GM23338 (cell line): ENCODE measurements around the gene MOSPD2. TPM values are rescaled to one million over a fixed set of nuclear protein-coding genes. Genes with fewer than 3 reads are reported as not detected.

ENCODE experiments used
- ATAC-seq: fragments of 200-7000 bp; cut with Tn5 transposase; 3 replicates; pipeline ENCODE4 v1.9.1; 2020
- DNase-seq: peaks from one replicate; pipeline ENCODE4 v3.0.0-alpha.2; 2015; ENCODE audit warnings: low spot score
- H2AFZ ChIP-seq: fragments of 200-600 bp; sonication (generic); 2 replicates; pipeline ENCODE4 v1.8.0; 2016; ENCODE audit warnings: antibody characterized with exemption, mild to moderate bottlenecking, moderate library complexity
- H3F3A ChIP-seq: fragments of 200-600 bp; sonication (generic); replicated peaks from 2 replicates; pipeline ENCODE4 v1.8.0; 2017; ENCODE audit warnings: antibody characterized with exemption, mixed run types, low read depth
- H3K27ac ChIP-seq: fragments of 200-600 bp; sonication (generic); 2 replicates; pipeline ENCODE4 v1.6.1; 2016; ENCODE audit warnings: low read depth
- H3K27me3 ChIP-seq: fragments of 200-600 bp; sonication (generic); 2 replicates; pipeline ENCODE4 v1.8.0; 2016; ENCODE audit warnings: mild to moderate bottlenecking, mixed run types, moderate library complexity; ENCODE audit not compliant: insufficient read depth
- H3K36me3 ChIP-seq: fragments of 200-600 bp; sonication (generic); 2 replicates; pipeline ENCODE4 v1.8.0; 2016; ENCODE audit warnings: mild to moderate bottlenecking; ENCODE audit not compliant: insufficient read depth
- H3K4me1 ChIP-seq: fragments of 200-600 bp; sonication (generic); 2 replicates; pipeline ENCODE4 v1.8.0; 2016; ENCODE audit warnings: mild to moderate bottlenecking, moderate library complexity; ENCODE audit not compliant: insufficient read depth
- H3K4me2 ChIP-seq: fragments of 200-600 bp; sonication (generic); 2 replicates; pipeline ENCODE4 v1.7.1; 2017; ENCODE audit warnings: mixed run types
- H3K4me3 ChIP-seq: fragments of 200-600 bp; sonication (generic); 2 replicates; pipeline ENCODE4 v1.6.1; 2016; ENCODE audit warnings: mixed run types
- H3K79me2 ChIP-seq: fragments of 200-600 bp; sonication (generic); replicated peaks from 2 replicates; pipeline ENCODE4 v1.8.0; 2017; ENCODE audit warnings: mild to moderate bottlenecking; ENCODE audit not compliant: insufficient read depth
- H3K9me2 ChIP-seq: fragments of 200-600 bp; sonication (generic); 2 replicates; pipeline ENCODE4 v1.8.0; 2017; ENCODE audit not compliant: insufficient read depth
- H4K20me1 ChIP-seq: fragments of 200-600 bp; sonication (generic); replicated peaks from 2 replicates; pipeline ENCODE4 v1.8.0; 2017; ENCODE audit warnings: mild to moderate bottlenecking; ENCODE audit not compliant: insufficient read depth
- H3K27ac Mint-ChIP-seq: 2 replicates; pipeline ENCODE4 v1.8.0; 2020; ENCODE audit warnings: inconsistent platforms, mild to moderate bottlenecking, moderate library complexity, mixed read lengths
- H3K27me3 Mint-ChIP-seq: 3 replicates; pipeline ENCODE4 v1.8.0; 2022; ENCODE audit warnings: low read depth, mild to moderate bottlenecking, moderate library complexity, mixed read lengths, inconsistent platforms; ENCODE audit not compliant: insufficient read depth, poor library complexity
- H3K36me3 Mint-ChIP-seq: 3 replicates; pipeline ENCODE4 v1.8.0; 2021; ENCODE audit warnings: low read depth, mild to moderate bottlenecking, inconsistent platforms, moderate library complexity, mixed read lengths
- H3K4me1 Mint-ChIP-seq: 3 replicates; pipeline ENCODE4 v1.8.0; 2020; ENCODE audit warnings: mild to moderate bottlenecking, inconsistent platforms, mixed read lengths
- H3K4me3 Mint-ChIP-seq: 3 replicates; pipeline ENCODE4 v1.8.0; 2021; ENCODE audit warnings: moderate library complexity, mild to moderate bottlenecking, inconsistent platforms, mixed read lengths
- H3K9me3 Mint-ChIP-seq: 3 replicates; pipeline ENCODE4 v1.8.0; 2020; ENCODE audit warnings: moderate library complexity, mild to moderate bottlenecking, inconsistent platforms, mixed read lengths
- CREB1 ChIP-seq: fragments of 250-450 bp; sonication (Bioruptor Pico); IDR thresholded peaks from 2 replicates; pipeline ENCODE4 v1.5.0; 2020; ENCODE audit warnings: low read depth, mild to moderate bottlenecking, moderate library complexity
- CTCF ChIP-seq, 2 experiments: fragments of 200-600 bp in 1 of 2; sonication (generic) in 1 of 2; conservative IDR thresholded peaks; 2 replicates each; pipeline versions ENCODE4 v1.5.1 to v1.6.1; 2016 to 2017; ENCODE audit warnings: antibody characterized with exemption in 2 of 2, low read depth in 2 of 2, mild to moderate bottlenecking in 2 of 2, moderate library complexity in 1 of 2
- EZH2 ChIP-seq: fragments of 200-600 bp; sonication (generic); IDR thresholded peaks from one replicate; pipeline ENCODE4 v1.8.0; 2017; ENCODE audit warnings: antibody characterized with exemption, mild to moderate bottlenecking, low read depth; ENCODE audit not compliant: unreplicated experiment
- EZH2phosphoT487 ChIP-seq: fragments of 200-600 bp; sonication (generic); IDR thresholded peaks from one replicate; pipeline ENCODE4 v1.8.1; 2018; ENCODE audit warnings: antibody characterized with exemption; ENCODE audit not compliant: unreplicated experiment
- JUNB ChIP-seq: IDR thresholded peaks from one replicate; pipeline ENCODE4 v1.6.1; 2016; ENCODE audit warnings: antibody characterized with exemption; ENCODE audit not compliant: unreplicated experiment
- NANOG ChIP-seq: IDR thresholded peaks from 2 replicates; pipeline ENCODE4 v1.6.1; 2016; ENCODE audit warnings: antibody characterized with exemption, borderline replicate concordance
- POLR2AphosphoS5 ChIP-seq: IDR thresholded peaks from 2 replicates; pipeline ENCODE4 v1.6.1; 2016; ENCODE audit warnings: antibody characterized with exemption, low read depth
- REST ChIP-seq: IDR thresholded peaks from one replicate; pipeline ENCODE4 v1.6.1; 2018; ENCODE audit warnings: antibody characterized with exemption; ENCODE audit not compliant: unreplicated experiment
- STAT1 ChIP-seq: IDR thresholded peaks from one replicate; pipeline ENCODE4 v1.6.1; 2016; ENCODE audit warnings: antibody characterized with exemption; ENCODE audit not compliant: unreplicated experiment
- ZNF114 ChIP-seq: fragments of 250-450 bp; sonication (Bioruptor Pico); IDR thresholded peaks from 2 replicates; pipeline ENCODE4 v1.5.0; 2020; ENCODE audit warnings: mild to moderate bottlenecking, moderate library complexity
- ZNF331 ChIP-seq: fragments of 250-450 bp; sonication (Bioruptor Pico); IDR thresholded peaks from 2 replicates; pipeline ENCODE4 v1.5.0; 2020; ENCODE audit warnings: low read depth, mild to moderate bottlenecking, moderate library complexity
- polyA plus RNA-seq: library from polyadenylated mRNA; unstranded; fragments of >200 nt; fragmentation: Nextera tagmentation; extraction: Ambion mirVana; gene quantifications from 2 replicates; pipeline ENCODE4 v1.2.1, GENCODE V29; 2016
- total RNA-seq: library from RNA; depleted of rRNA; stranded (reverse); fragments of >200 nt; shearing (Covaris generic); gene quantifications from 2 replicates; pipeline ENCODE4 v1.2.3, GENCODE V29; 2014
- TF ChIP-seq, protein P1 (sequence below): IDR thresholded peaks from 2 replicates; pipeline ENCODE4 v1.6.1; 2016; ENCODE audit warnings: antibody characterized with exemption

The MOSPD2 gene
- total and polyA plus RNA-seq, 2 experiments from 2014 or later: 8.5 to 13.9 TPM

- Histone ChIP-seq H3K27me3 (no peaks in the 10 kb centered on the region), H3K4me2 (no peak overlapping the region), H3K9me2 (no peaks in the 10 kb centered on the region), H3K27ac (no peak overlapping the region), H3K36me3 (no peaks in the 10 kb centered on the region), H3F3A (no peaks in the 10 kb centered on the region), H3K4me3 (no peak overlapping the region), H3K79me2 (peaks cover 44% of the 10 kb centered on the region), H2AFZ (no peak overlapping the region), H3K4me1 (no peaks in the 10 kb centered on the region), H4K20me1 (no peaks in the 10 kb centered on the region; the same call in 1 of the 2 replicates)
- DNase-seq (no peak), ATAC-seq (no peak)
- Mint-ChIP-seq H3K4me1 (0 out of 3 replicates have a peak, but pooled peaks cover 2% of the 10 kb centered on the region), H3K36me3 (peaks cover 29% of the 10 kb centered on the region), H3K9me3 (peaks cover 15% of the 10 kb centered on the region; the same call in 2 of the 3 replicates), H3K27me3 (no peaks in the 10 kb centered on the region), H3K4me3 (no peak overlapping the region), H3K27ac (no peak overlapping the region)
- TF ChIP-seq JUNB (no peak), POLR2AphosphoS5 (no peak), ZNF331 (CRISPR knock-in tag) (no peak), STAT1 (no peak), NANOG (no peak), CTCF (conservative IDR thresholded peaks at IDR 0.05; ENCODE audit: low read depth in 2 of 2) (no peak), REST (no peak), CREB1 (CRISPR knock-in tag) (no peak), ZNF114 (CRISPR knock-in tag) (no peak), EZH2phosphoT487 (no peak), EZH2 (no peak)
- TF ChIP-seq, protein P1, sequence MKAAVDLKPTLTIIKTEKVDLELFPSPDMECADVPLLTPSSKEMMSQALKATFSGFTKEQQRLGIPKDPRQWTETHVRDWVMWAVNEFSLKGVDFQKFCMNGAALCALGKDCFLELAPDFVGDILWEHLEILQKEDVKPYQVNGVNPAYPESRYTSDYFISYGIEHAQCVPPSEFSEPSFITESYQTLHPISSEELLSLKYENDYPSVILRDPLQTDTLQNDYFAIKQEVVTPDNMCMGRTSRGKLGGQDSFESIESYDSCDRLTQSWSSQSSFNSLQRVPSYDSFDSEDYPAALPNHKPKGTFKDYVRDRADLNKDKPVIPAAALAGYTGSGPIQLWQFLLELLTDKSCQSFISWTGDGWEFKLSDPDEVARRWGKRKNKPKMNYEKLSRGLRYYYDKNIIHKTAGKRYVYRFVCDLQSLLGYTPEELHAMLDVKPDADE: no peak
Measured at GRCh38 chrX:14864631-14865030, 8.6 kb upstream of the MOSPD2 start.
